ENCODE data around the gene PLCB2.

- TF ChIP-seq CTCF (IDR thresholded peaks at IDR 0.05), result no peak
- TF ChIP-seq EP300 (IDR thresholded peaks at IDR 0.05), result no peak
- TF ChIP-seq POLR2A (IDR thresholded peaks at IDR 0.05), result no peak
Measured at GRCh38 chr15:40345225-40345866, 37.6 kb upstream of the PLCB2 start.

Measured in gastroesophageal sphincter (tissue), 3 donors.